Naive B cell (primary cell): ENCODE data around the gene WNK4. TPM values are rescaled to one million over a fixed set of nuclear protein-coding genes. Genes with fewer than 3 reads are reported as not detected.
A peak's percentile ranks its signal among the peaks of the same experiment; 100 is the strongest.

Experiments
- ATAC-seq, 2 donors: fragments of 150-1000 bp; cut with Tn5 transposase; 2 replicates each; pipeline ENCODE4 v1.10.0; 2021; ENCODE audit warnings: low read depth in 2 of 2, mild to moderate bottlenecking in 2 of 2, moderate library complexity in 2 of 2
- DNase-seq: peaks from one replicate; pipeline ENCODE4 v3.0.0; 2022
- H3K27ac Mint-ChIP-seq, 6 donors: one replicate each; pipeline ENCODE4 v1.8.0; 2020 to 2022; ENCODE audit warnings: mild to moderate bottlenecking in 6 of 6, mixed read lengths in 6 of 6, moderate library complexity in 5 of 6, inconsistent platforms in 2 of 6
- H3K27me3 Mint-ChIP-seq, 3 donors: one replicate each; pipeline ENCODE4 v1.8.0; 2021 to 2022; ENCODE audit warnings: mixed read lengths in 3 of 3, mild to moderate bottlenecking in 1 of 3
- H3K36me3 Mint-ChIP-seq, 2 donors: one replicate each; pipeline ENCODE4 v1.8.0; 2020 to 2022; ENCODE audit warnings: mixed read lengths in 2 of 2, inconsistent platforms in 1 of 2, mild to moderate bottlenecking in 1 of 2
- H3K4me1 Mint-ChIP-seq, 3 donors: one replicate each; pipeline ENCODE4 v1.8.0; 2020 to 2022; ENCODE audit warnings: mixed read lengths in 3 of 3, inconsistent platforms in 1 of 3, mild to moderate bottlenecking in 1 of 3, moderate library complexity in 1 of 3
- H3K4me3 Mint-ChIP-seq, 8 donors: one replicate each; pipeline ENCODE4 v1.8.0; 2020 to 2022; ENCODE audit warnings: mild to moderate bottlenecking in 8 of 8, mixed read lengths in 8 of 8, moderate library complexity in 8 of 8, inconsistent platforms in 2 of 8
- H3K9me3 Mint-ChIP-seq, 7 donors: one replicate each; pipeline ENCODE4 v1.8.0; 2020 to 2022; ENCODE audit warnings: mixed read lengths in 7 of 7, mild to moderate bottlenecking in 5 of 7, inconsistent platforms in 2 of 7, moderate library complexity in 1 of 7
- polyA plus RNA-seq, 6 donors: library from polyadenylated mRNA; unstranded; fragments of 300-500 nt; fragmentation: Illumina TruSeq; gene quantifications; one replicate each; pipeline ENCODE4 v1.2.3, GENCODE V29; 2021; ENCODE audit warnings: low read depth in 6 of 6

The WNK4 gene
- polyA plus RNA-seq, 6 donors from 2014 or later: 0.10 TPM; not detected in 5

DNA sequence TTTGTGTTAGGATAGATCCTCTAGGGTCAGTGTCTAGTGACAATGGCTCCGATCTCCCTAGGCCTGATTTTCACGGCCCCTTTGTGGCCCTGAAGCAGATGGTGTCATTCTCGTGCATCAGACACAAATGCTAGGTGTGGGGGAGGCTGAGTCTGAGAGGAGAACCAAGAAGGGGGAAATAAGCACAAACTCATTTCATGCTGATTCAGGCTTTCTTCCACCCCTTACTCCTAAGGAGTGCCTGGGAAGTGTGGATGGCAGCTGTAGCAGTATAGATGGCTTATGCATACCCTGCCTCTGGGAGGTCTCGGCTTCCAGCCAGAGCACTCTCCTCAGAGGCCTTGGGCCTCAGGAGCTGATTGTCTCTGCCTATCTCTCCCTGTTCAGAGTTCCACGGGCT lies 1.8 kb upstream of the WNK4 start:
- no peak overlapping the region for H3K27ac Mint-ChIP-seq
- H3K36me3 Mint-ChIP-seq: peaks cover 11 to 25% of the 10 kb centered on the region in 2 donors
- DNase-seq: no peak
- H3K4me1 Mint-ChIP-seq: peaks cover 21 to 41% (median 40%) of the 10 kb centered on the region in 3 donors
- peaks cover 0 to 2% (median 0%) of the 10 kb centered on the region in 7 donors for H3K9me3 Mint-ChIP-seq
- H3K27me3 Mint-ChIP-seq: peaks cover 14 to 38% (median 30%) of the 10 kb centered on the region in 3 donors
- no peak overlapping the region for H3K4me3 Mint-ChIP-seq
- ATAC-seq: no peak

DNA sequence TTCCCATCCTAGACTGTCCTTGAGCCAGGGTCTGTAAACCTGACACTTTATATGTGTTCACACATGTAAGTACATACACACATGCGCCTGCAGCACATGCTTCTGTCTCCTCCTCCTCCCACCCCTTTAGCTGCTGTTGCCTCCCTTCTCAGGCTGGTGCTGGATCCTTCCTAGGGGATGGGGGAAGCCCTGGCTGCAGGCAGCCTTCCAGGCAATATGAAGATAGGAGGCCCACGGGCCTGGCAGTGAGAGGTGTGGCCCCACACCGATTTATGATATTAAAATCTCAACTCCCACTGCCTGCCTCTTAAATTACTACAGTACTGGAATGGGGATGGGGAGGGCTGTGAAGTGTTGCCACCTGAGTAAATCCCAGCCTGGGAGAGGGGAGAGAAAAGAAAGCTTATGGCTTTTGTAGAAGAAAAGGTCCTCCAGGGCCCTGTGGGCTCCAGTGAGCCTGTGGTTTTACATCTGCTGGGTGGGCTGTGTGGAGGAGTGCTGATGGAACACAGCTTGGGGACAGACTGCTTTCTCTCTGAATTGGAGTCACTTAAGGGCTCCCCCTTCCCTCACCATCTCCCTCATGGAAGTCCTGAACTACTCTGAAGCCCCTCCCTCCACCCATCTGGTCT lies 990 bp upstream of the WNK4 start:
- Mint-ChIP-seq H3K4me3 (peak overlapping the region in 5 of 8 donors; percentile 19 to 76 (median 27)), H3K27ac (peak overlapping the region in 3 of 6 donors; percentile 44 to 88 (median 51)), H3K4me1 (peaks cover 14 to 39% (median 38%) of the 10 kb centered on the region in 3 donors)

DNA sequence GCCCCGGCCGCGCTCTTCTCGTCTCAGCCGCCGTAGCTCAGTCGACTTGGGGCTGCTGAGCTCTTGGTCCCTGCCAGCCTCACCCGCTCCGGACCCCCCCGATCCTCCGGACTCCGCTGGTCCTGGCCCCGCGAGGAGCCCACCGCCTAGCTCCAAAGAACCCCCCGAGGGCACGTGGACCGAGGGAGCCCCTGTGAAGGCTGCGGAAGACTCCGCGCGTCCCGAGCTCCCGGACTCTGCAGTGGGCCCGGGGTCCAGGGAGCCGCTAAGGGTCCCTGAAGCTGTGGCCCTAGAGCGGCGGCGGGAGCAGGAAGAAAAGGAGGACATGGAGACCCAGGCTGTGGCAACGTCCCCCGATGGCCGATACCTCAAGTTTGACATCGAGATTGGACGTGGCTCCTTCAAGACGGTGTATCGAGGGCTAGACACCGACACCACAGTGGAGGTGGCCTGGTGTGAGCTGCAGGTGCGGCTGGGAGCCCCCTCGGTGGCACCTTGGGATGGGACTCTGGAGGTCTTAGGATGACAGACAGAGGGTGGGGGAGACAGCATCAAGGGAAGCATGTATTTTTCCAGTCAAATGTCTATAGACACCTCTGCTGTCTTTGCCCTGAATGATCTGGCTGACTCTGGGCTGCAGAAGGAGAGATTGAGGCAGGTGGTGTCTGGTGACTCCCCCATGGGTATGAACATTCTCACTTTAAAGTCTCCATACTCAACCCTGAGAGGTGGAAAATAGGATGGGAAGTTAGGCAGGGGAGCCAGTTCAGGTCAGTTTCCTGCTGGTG lies 635 bp downstream of the WNK4 start:
- Mint-ChIP-seq H3K4me3 (peak overlapping the region in 7 of 8 donors; percentile 19 to 83 (median 60)), H3K4me1 (peaks cover 26 to 44% (median 37%) of the 10 kb centered on the region in 3 donors), H3K27me3 (peaks cover 34 to 62% (median 55%) of the 10 kb centered on the region in 3 donors), H3K27ac (no peak overlapping the region), H3K36me3 (peaks cover 11 to 31% of the 10 kb centered on the region in 2 donors), H3K9me3 (peaks cover 0 to 4% (median 0%) of the 10 kb centered on the region in 7 donors)
- ATAC-seq: peak in 1 of 2 donors; percentile 34
- no peak for DNase-seq

More for the DNA sequence above, 990 bp upstream of the WNK4 start:
- ATAC-seq: no peak
- peaks cover 0 to 2% (median 0%) of the 10 kb centered on the region in 7 donors for H3K9me3 Mint-ChIP-seq
- no peak for DNase-seq
- H3K36me3 Mint-ChIP-seq: peaks cover 11 to 25% of the 10 kb centered on the region in 2 donors
- H3K27me3 Mint-ChIP-seq: peaks cover 21 to 46% (median 39%) of the 10 kb centered on the region in 3 donors

DNA sequence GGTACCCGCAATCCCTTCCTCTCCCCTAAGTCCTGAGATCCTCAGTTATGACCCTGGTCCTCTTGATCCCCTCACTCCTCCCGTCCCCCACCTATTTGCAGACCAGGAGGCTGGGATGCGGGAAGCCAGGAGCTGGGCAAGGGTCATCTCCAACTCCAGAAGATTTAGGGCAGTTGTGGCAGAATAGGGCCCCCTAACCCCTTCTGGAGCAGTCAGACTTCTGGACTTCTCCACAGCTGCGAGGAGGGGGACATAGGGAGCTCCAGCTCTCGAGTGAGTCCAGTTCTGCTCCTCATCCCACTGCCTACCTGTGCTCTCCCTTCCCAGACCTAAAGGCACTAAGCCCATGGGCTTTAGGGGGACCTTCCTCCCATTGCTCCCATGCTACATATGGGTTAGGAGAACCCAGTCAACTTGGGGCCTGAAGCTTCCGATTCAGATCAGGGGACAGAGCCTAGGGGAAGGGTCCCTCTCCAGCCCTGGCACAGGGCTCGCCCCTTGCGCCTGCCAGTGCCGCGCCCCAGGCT lies 1.3 kb downstream of the WNK4 start:
- no peak overlapping the region for H3K27ac Mint-ChIP-seq
- H3K27me3 Mint-ChIP-seq: peaks cover 39 to 69% (median 60%) of the 10 kb centered on the region in 3 donors
- DNase-seq: no peak
- H3K4me3 Mint-ChIP-seq: peak overlapping the region in 2 of 8 donors; percentile 59 to 83
- H3K36me3 Mint-ChIP-seq: peaks cover 11 to 33% of the 10 kb centered on the region in 2 donors
- peaks cover 26 to 44% (median 37%) of the 10 kb centered on the region in 3 donors for H3K4me1 Mint-ChIP-seq
- H3K9me3 Mint-ChIP-seq: peaks cover 0 to 4% (median 0%) of the 10 kb centered on the region in 7 donors
- ATAC-seq: no peak

DNA sequence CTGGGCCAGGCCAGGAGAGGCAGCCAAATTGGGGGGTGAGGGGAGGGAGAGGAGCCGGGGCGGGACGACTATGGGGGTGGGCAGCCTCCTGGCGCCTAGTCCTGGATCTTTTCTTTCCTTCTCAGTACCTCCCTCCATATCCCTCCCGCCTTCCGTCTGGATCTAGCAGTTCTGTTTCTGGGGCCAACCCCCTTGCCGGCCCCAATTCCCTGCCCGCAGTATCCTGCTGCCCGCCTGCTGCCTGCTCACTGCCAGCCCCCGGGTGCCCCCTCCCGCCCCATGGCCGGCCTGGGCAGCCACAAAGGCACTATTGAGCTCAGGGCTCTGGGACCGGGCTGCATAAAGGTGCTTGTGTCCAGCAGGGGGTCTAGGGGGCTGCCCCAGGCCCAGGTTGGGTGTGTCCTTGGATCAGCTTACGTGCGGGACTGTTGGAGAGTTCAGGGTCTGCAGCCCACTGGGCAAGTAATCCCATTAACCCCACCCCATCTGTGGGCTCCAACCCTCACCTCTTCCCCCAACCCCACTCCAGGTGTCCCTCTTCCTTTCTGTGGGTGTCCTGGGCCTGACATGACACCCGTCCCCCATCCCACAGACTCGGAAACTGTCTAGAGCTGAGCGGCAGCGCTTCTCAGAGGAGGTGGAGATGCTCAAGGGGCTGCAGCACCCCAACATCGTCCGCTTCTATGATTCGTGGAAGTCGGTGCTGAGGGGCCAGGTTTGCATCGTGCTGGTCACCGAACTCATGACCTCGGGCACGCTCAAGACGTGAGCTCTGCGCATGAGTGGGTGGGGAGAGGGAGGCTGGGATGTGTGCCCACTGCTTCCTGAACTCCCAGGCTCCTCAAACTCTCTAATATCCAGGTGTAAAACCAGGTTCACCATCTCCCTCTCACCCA lies 2.0 kb downstream of the WNK4 start:
- peaks cover 26 to 44% (median 37%) of the 10 kb centered on the region in 3 donors for H3K4me1 Mint-ChIP-seq
- DNase-seq: no peak
- peaks cover 11 to 33% of the 10 kb centered on the region in 2 donors for H3K36me3 Mint-ChIP-seq
- H3K27ac Mint-ChIP-seq: no peak overlapping the region
- peaks cover 0 to 4% (median 0%) of the 10 kb centered on the region in 7 donors for H3K9me3 Mint-ChIP-seq
- H3K27me3 Mint-ChIP-seq: peaks cover 46 to 76% (median 68%) of the 10 kb centered on the region in 3 donors
- peak overlapping the region in 3 of 8 donors; percentile 32 to 69 (median 43) for H3K4me3 Mint-ChIP-seq
- no peak for ATAC-seq

DNA sequence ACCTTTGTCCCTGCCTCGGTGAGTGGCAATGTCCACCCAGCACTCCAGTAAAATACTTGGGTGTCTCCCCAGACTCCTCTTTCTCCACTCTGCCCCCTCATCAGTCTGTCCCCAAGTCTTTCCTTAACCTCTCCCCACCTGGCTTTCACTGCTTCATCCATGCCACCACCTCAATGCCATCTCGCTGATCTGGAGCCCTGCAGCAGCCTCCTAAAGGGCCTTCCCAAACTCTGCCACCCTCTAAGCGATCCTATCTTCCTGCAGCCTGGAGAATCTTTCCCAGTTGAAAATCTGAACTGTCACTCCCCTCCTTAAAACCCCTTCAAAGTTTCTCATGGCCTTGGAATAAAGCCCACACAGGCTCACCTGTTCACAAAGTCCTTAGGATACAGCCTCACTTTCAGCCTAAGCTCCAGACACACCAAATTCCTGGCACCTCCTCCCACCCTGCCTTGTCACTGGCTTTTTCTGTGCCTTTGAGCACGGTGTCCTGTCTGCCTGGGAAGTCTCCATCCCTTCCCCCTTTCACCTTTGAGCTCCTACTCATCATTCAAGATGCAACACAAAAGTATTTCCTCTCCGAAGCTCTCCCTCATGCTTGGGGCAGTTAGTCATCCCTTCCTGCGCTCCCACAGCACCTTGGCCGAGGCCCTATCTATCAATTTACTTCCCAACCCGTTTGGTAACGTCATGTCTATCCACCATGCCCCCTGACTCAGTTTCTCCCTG lies 2.8 kb downstream of the WNK4 start:
- H3K4me1 Mint-ChIP-seq: peaks cover 30 to 44% (median 37%) of the 10 kb centered on the region in 3 donors
- peaks cover 53 to 84% (median 76%) of the 10 kb centered on the region in 3 donors for H3K27me3 Mint-ChIP-seq
- peak overlapping the region in 2 of 8 donors; percentile 32 to 43 for H3K4me3 Mint-ChIP-seq
- H3K9me3 Mint-ChIP-seq: peaks cover 0 to 4% (median 0%) of the 10 kb centered on the region in 7 donors
- H3K36me3 Mint-ChIP-seq: peaks cover 11 to 34% of the 10 kb centered on the region in 2 donors
- peak overlapping the region in 2 of 6 donors; percentile 29 to 64 for H3K27ac Mint-ChIP-seq
- DNase-seq (no peak), ATAC-seq (no peak)

DNA sequence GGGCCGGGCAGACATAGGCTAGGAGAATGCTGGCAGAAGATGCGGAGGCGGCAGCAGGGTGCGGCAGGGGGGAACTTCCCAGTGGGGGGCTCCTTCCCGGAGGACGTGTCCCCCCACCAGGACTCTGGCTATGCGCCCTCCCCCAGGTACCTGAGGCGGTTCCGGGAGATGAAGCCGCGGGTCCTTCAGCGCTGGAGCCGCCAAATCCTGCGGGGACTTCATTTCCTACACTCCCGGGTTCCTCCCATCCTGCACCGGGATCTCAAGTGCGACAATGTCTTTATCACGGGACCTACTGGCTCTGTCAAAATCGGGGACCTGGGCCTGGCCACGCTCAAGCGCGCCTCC lies 3.4 kb downstream of the WNK4 start:
- H3K27me3 Mint-ChIP-seq: peaks cover 57 to 88% (median 81%) of the 10 kb centered on the region in 3 donors
- no peak overlapping the region for H3K4me3 Mint-ChIP-seq
- peaks cover 7 to 30% of the 10 kb centered on the region in 2 donors for H3K36me3 Mint-ChIP-seq
- no peak for DNase-seq
- ATAC-seq: no peak
- peaks cover 0 to 4% (median 0%) of the 10 kb centered on the region in 7 donors for H3K9me3 Mint-ChIP-seq
- peaks cover 30 to 44% (median 37%) of the 10 kb centered on the region in 3 donors for H3K4me1 Mint-ChIP-seq
- no peak overlapping the region for H3K27ac Mint-ChIP-seq

DNA sequence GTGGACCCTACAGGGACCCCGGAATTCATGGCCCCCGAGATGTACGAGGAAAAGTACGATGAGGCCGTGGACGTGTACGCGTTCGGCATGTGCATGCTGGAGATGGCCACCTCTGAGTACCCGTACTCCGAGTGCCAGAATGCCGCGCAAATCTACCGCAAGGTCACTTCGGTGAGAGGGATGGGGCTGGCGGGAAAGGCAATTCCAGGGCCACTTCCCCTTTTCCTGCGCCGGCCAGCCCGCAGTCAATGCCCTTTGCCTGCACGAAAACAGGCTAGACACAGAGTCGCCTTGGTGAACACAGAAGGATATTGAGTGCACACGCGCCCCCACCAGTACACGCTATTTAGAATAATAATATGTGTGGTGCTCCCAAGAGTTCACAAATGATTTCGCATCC lies 4.0 kb downstream of the WNK4 start:
- peak in 1 of 2 donors; percentile 6 for ATAC-seq
- peaks cover 4 to 23% of the 10 kb centered on the region in 2 donors for H3K36me3 Mint-ChIP-seq
- H3K4me1 Mint-ChIP-seq: peaks cover 30 to 39% (median 35%) of the 10 kb centered on the region in 3 donors
- peak overlapping the region in 5 of 8 donors; percentile 13 to 85 (median 44) for H3K4me3 Mint-ChIP-seq
- H3K27ac Mint-ChIP-seq: no peak overlapping the region
- DNase-seq: no peak
- H3K9me3 Mint-ChIP-seq: peaks cover 0 to 4% (median 0%) of the 10 kb centered on the region in 7 donors
- H3K27me3 Mint-ChIP-seq: peaks cover 61 to 90% (median 86%) of the 10 kb centered on the region in 3 donors

DNA sequence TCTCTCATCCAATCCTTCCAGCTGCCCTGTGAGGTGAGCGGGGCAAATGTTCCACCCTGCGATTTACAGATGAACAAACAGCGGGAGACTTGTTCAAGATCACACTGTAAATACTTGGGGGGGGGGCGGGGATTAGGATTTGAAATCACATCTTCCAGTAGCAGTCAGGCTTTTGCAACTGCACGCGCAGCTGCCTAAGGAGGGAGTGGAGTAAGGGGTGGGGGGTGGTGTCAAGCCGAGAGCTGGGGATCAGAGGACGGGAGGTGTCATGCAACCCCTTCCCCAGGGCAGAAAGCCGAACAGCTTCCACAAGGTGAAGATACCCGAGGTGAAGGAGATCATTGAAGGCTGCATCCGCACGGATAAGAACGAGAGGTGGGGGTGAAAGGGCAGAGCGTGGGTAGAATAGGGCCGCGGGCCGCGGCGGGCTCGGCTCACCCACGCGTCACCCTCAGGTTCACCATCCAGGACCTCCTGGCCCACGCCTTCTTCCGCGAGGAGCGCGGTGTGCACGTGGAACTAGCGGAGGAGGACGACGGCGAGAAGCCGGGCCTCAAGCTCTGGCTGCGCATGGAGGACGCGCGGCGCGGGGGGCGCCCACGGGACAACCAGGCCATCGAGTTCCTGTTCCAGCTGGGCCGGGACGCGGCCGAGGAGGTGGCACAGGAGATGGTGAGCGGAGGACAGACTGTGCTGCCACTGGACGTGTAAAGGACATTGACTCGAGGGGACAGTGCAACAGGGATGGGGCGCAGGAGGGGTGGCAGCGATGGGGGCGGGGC lies 4.6 kb downstream of the WNK4 start:
- ATAC-seq (peak; percentile 24 to 30), DNase-seq (no peak)
- Mint-ChIP-seq H3K4me1 (peaks cover 25 to 33% (median 29%) of the 10 kb centered on the region in 3 donors), H3K9me3 (peaks cover 0 to 4% (median 0%) of the 10 kb centered on the region in 7 donors), H3K27me3 (peaks cover 63 to 89% (median 84%) of the 10 kb centered on the region in 3 donors), H3K36me3 (peaks cover 0 to 17% of the 10 kb centered on the region in 2 donors), H3K4me3 (peak overlapping the region in 5 of 8 donors; percentile 16 to 85 (median 44)), H3K27ac (peak overlapping the region in 1 of 6 donors; percentile 86)

DNA sequence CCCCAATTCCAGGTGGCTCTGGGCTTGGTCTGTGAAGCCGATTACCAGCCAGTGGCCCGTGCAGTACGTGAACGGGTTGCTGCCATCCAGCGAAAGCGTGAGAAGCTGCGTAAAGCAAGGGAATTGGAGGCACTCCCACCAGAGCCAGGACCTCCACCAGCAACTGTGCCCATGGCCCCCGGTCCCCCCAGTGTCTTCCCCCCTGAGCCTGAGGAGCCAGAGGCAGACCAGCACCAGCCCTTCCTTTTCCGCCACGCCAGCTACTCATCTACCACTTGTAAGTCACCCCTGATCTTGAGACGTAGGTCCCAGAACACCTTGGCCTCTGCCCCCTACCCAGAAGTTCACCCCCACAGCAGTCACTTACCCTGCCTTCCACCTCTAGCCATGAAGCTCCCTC lies 6.9 kb downstream of the WNK4 start:
- Mint-ChIP-seq H3K27ac (no peak overlapping the region), H3K4me1 (peaks cover 21 to 25% (median 23%) of the 10 kb centered on the region in 3 donors), H3K27me3 (peaks cover 63 to 80% (median 79%) of the 10 kb centered on the region in 3 donors), H3K9me3 (peaks cover 0 to 2% (median 0%) of the 10 kb centered on the region in 7 donors), H3K4me3 (no peak overlapping the region), H3K36me3 (peaks cover 0 to 16% of the 10 kb centered on the region in 2 donors)
- no peak for DNase-seq
- no peak for ATAC-seq

DNA sequence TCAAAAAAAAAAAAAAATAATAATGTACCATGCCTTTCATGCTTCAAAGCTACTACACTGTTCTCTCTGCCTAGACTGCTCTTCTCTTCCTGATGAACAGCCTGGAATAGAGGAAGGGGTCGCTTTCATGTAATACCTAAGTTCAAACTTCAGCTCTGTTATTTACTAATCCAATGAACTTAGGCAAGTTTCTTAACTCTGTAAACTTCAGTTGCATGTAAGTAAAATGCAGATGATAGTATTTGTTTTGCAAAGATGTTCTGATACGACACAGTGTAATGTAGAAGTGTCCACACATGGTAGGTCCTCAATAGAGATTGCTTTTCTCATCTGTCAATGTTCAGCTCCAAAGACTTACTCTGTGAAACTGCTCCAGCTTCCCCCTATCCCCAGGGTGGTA lies 11.5 kb downstream of the WNK4 start:
- H3K27ac Mint-ChIP-seq: no peak overlapping the region
- no peaks in the 10 kb centered on the region for H3K9me3 Mint-ChIP-seq

More for the DNA sequence above, 11.5 kb downstream of the WNK4 start:
- H3K27me3 Mint-ChIP-seq: peaks cover 26 to 36% (median 32%) of the 10 kb centered on the region in 3 donors
- H3K4me3 Mint-ChIP-seq: no peak overlapping the region
- H3K4me1 Mint-ChIP-seq: peaks cover 18 to 24% (median 21%) of the 10 kb centered on the region in 3 donors
- no peak for DNase-seq
- H3K36me3 Mint-ChIP-seq: peaks cover 0 to 16% of the 10 kb centered on the region in 2 donors
- ATAC-seq: no peak
